ENCODE measurements around the gene PLCH1.

- TF ChIP-seq CTCF (optimal IDR thresholded peaks at IDR 0.05 in 1 of 3, IDR thresholded peaks at IDR 0.05 in 1 of 3, conservative IDR thresholded peaks at IDR 0.05 in 1 of 3; ENCODE audit: extremely low read depth in 1 of 3, insufficient read depth in 2 of 3, low read length in 3 of 3) (no peak), EZH2 (IDR thresholded peaks at IDR 0.05; ENCODE audit: low read length) (no peak)
Measured at GRCh38 chr3:155602307-155602706, 142.6 kb downstream of the PLCH1 start.
